WTC11 (cell line): Measurements from ENCODE around the gene CCDC6. TPM values are rescaled to one million over a fixed set of nuclear protein-coding genes. Genes with fewer than 3 reads are reported as not detected.
A peak's percentile ranks its signal among the peaks of the same experiment; 100 is the strongest.

ENCODE experiments used
- ATAC-seq: fragments of 200-7000 bp; cut with Tn5 transposase; 2 replicates; pipeline ENCODE4 v1.10.0; 2021; ENCODE audit warnings: mild to moderate bottlenecking, moderate library complexity
- CTCF ChIA-PET: fragments of 300-600 bp; sonication (Branson Sonifier 250); formaldehyde crosslinking; loops from one replicate; lab custom pipeline; 2021; ENCODE audit warnings: antibody characterized with exemption; lab: Charles Lee
- POLR2A ChIA-PET: fragments of 350-600 bp; sonication (Branson Sonifier 250); formaldehyde crosslinking; loops from one replicate; lab custom pipeline; 2021; ENCODE audit warnings: antibody characterized with exemption; lab: Charles Lee
- DNase-seq: peaks from one replicate; pipeline ENCODE4 v3.0.0; 2021; ENCODE audit warnings: low spot score
- H3K27ac Mint-ChIP-seq: 2 replicates; pipeline ENCODE4 v1.8.0; 2021; ENCODE audit warnings: mixed read lengths
- H3K27me3 Mint-ChIP-seq: 2 replicates; pipeline ENCODE4 v1.8.0; 2021; ENCODE audit warnings: low read depth, mild to moderate bottlenecking, moderate library complexity, mixed read lengths
- H3K36me3 Mint-ChIP-seq: 2 replicates; pipeline ENCODE4 v1.8.0; 2021; ENCODE audit warnings: mixed read lengths
- H3K4me1 Mint-ChIP-seq: 2 replicates; pipeline ENCODE4 v1.8.0; 2022; ENCODE audit warnings: mixed read lengths
- H3K4me3 Mint-ChIP-seq: 2 replicates; pipeline ENCODE4 v1.8.0; 2021; ENCODE audit warnings: mild to moderate bottlenecking, moderate library complexity, mixed read lengths
- H3K9me3 Mint-ChIP-seq: 2 replicates; pipeline ENCODE4 v1.8.0; 2021; ENCODE audit warnings: mixed read lengths
- CDX4 ChIP-seq: fragments of 250-450 bp; sonication (Bioruptor Pico); IDR thresholded peaks from 2 replicates; pipeline ENCODE4 v1.9.0; 2021; ENCODE audit warnings: moderate library complexity, mild to moderate bottlenecking, inconsistent platforms, borderline replicate concordance
- ELF4 ChIP-seq: sonication (generic); formaldehyde crosslinking; IDR thresholded peaks from 2 replicates; pipeline ENCODE4 v1.8.1; 2022; ENCODE audit warnings: low read depth, mild to moderate bottlenecking, moderate library complexity, missing genetic modification reagents
- EMX1 ChIP-seq: fragments of 250-450 bp; sonication (Bioruptor Pico); IDR thresholded peaks from 2 replicates; pipeline ENCODE4 v1.8.0; 2021; ENCODE audit warnings: mild to moderate bottlenecking
- ETV6 ChIP-seq: sonication (generic); formaldehyde crosslinking; IDR thresholded peaks from 2 replicates; pipeline ENCODE4 v1.8.1; 2022; ENCODE audit warnings: mild to moderate bottlenecking, missing genetic modification reagents
- GTF2I ChIP-seq: fragments of 250-450 bp; sonication (Bioruptor Pico); conservative IDR thresholded peaks from 2 replicates; pipeline ENCODE4 v1.4.0; 2021; ENCODE audit warnings: mild to moderate bottlenecking
- HMGA2 ChIP-seq: fragments of 250-450 bp; sonication (Bioruptor Pico); IDR thresholded peaks from 2 replicates; pipeline ENCODE4 v1.4.0; 2021; ENCODE audit warnings: mild to moderate bottlenecking, moderate library complexity
- MXD4 ChIP-seq: fragments of 250-450 bp; sonication (Bioruptor Pico); IDR thresholded peaks from 2 replicates; pipeline ENCODE4 v1.8.0; 2021; ENCODE audit warnings: mild to moderate bottlenecking, moderate library complexity, borderline replicate concordance
- NFYB ChIP-seq: sonication (generic); formaldehyde crosslinking; conservative IDR thresholded peaks from 2 replicates; pipeline ENCODE4 v1.8.0; 2022; ENCODE audit warnings: low read depth, missing genetic modification reagents
- NR3C1 ChIP-seq: sonication (generic); formaldehyde crosslinking; conservative IDR thresholded peaks from 2 replicates; pipeline ENCODE4 v1.8.1; 2023; ENCODE audit warnings: low read depth, mild to moderate bottlenecking, missing genetic modification reagents
- PRRX2 ChIP-seq: fragments of 250-450 bp; sonication (Bioruptor Pico); IDR thresholded peaks from 2 replicates; pipeline ENCODE4 v1.8.0; 2021; ENCODE audit warnings: mild to moderate bottlenecking
- RELA ChIP-seq: sonication (generic); formaldehyde crosslinking; IDR thresholded peaks from 2 replicates; pipeline ENCODE4 v1.8.1; 2022; ENCODE audit warnings: missing genetic modification reagents, mild to moderate bottlenecking, borderline replicate concordance
- RORB ChIP-seq: fragments of 250-450 bp; sonication (Bioruptor Pico); IDR thresholded peaks from 2 replicates; pipeline ENCODE4 v1.9.0; 2021; ENCODE audit warnings: mild to moderate bottlenecking
- SMAD4 ChIP-seq: sonication (generic); formaldehyde crosslinking; IDR thresholded peaks from 2 replicates; pipeline ENCODE4 v1.8.0; 2022; ENCODE audit warnings: mild to moderate bottlenecking, missing genetic modification reagents
- SP1 ChIP-seq: sonication (generic); formaldehyde crosslinking; conservative IDR thresholded peaks from 2 replicates; pipeline ENCODE4 v1.8.1; 2022; ENCODE audit warnings: missing genetic modification reagents
- TP53 ChIP-seq: sonication (generic); formaldehyde crosslinking; IDR thresholded peaks from 2 replicates; pipeline ENCODE4 v1.8.1; 2023; ENCODE audit warnings: mild to moderate bottlenecking, missing genetic modification reagents
- ZBTB43 ChIP-seq: sonication (generic); formaldehyde crosslinking; IDR thresholded peaks from 2 replicates; pipeline ENCODE4 v1.8.1; 2023; ENCODE audit warnings: mild to moderate bottlenecking, missing genetic modification reagents
- ZNF232 ChIP-seq: sonication (generic); formaldehyde crosslinking; IDR thresholded peaks from 2 replicates; pipeline ENCODE4 v1.8.0; 2022; ENCODE audit warnings: mild to moderate bottlenecking, missing genetic modification reagents
- ZNF396 ChIP-seq: fragments of 250-450 bp; sonication (Bioruptor Pico); IDR thresholded peaks from 2 replicates; pipeline ENCODE4 v1.8.0; 2021; ENCODE audit warnings: mild to moderate bottlenecking, moderate library complexity, borderline replicate concordance
- ZNF423 ChIP-seq: fragments of 250-450 bp; sonication (Bioruptor Pico); IDR thresholded peaks from 2 replicates; pipeline ENCODE4 v2.1.2; 2022; ENCODE audit warnings: mild to moderate bottlenecking, moderate library complexity
- ZNF512 ChIP-seq: sonication (generic); formaldehyde crosslinking; IDR thresholded peaks from 2 replicates; pipeline ENCODE4 v1.8.1; 2022; ENCODE audit warnings: missing genetic modification reagents, borderline replicate concordance
- total RNA-seq: library from RNA; stranded (reverse); gene quantifications from 3 replicates; pipeline ENCODE4 v1.2.3, GENCODE V29; 2021
- TF ChIP-seq, protein P1 (sequence below): sonication (generic); formaldehyde crosslinking; IDR thresholded peaks from 2 replicates; pipeline ENCODE4 v1.8.0; 2022; ENCODE audit warnings: mild to moderate bottlenecking, missing genetic modification reagents
- TF ChIP-seq, protein P2 (sequence below): sonication (generic); formaldehyde crosslinking; IDR thresholded peaks from 2 replicates; pipeline ENCODE4 v1.8.1; 2023; ENCODE audit warnings: mild to moderate bottlenecking, missing genetic modification reagents, borderline replicate concordance
- TF ChIP-seq, protein P3 (sequence below): sonication (generic); formaldehyde crosslinking; IDR thresholded peaks from 2 replicates; pipeline ENCODE4 v1.8.1; 2023; ENCODE audit warnings: mild to moderate bottlenecking, missing genetic modification reagents

The CCDC6 gene
- total RNA-seq, 1 experiment from 2014 or later = 55.2 TPM

GRCh38 chr10:59902016-59902415, 4.3 kb downstream of the CCDC6 start:
- Mint-ChIP-seq H3K27ac (no peak overlapping the region), H3K4me1 (peaks cover 75% of the 10 kb centered on the region), H3K4me3 (no peak overlapping the region), H3K9me3 (no peaks in the 10 kb centered on the region), H3K27me3 (no peaks in the 10 kb centered on the region), H3K36me3 (no peaks in the 10 kb centered on the region)
- CTCF ChIA-PET = interaction anchor here (0.7 kb wide), 1 partner anchor 71 kb away, joined by 3 read pairs; no protein-coding TSS in a partner anchor
- DNase-seq (no peak), ATAC-seq (no peak)
- POLR2A ChIA-PET = interaction anchor here (0.7 kb wide), 1 partner anchor 64 kb away, joined by 9 read pairs; no protein-coding TSS in a partner anchor
- TF ChIP-seq ETV6 (no peak), EMX1 (CRISPR knock-in tag) (no peak), PRRX2 (CRISPR knock-in tag) (no peak), ELF4 (CRISPR knock-in tag) (no peak), NR3C1 (CRISPR knock-in tag) (no peak), SP1 (no peak)
- TF ChIP-seq, protein P1, sequence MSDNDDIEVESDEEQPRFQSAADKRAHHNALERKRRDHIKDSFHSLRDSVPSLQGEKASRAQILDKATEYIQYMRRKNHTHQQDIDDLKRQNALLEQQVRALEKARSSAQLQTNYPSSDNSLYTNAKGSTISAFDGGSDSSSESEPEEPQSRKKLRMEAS = no peak

DNA sequence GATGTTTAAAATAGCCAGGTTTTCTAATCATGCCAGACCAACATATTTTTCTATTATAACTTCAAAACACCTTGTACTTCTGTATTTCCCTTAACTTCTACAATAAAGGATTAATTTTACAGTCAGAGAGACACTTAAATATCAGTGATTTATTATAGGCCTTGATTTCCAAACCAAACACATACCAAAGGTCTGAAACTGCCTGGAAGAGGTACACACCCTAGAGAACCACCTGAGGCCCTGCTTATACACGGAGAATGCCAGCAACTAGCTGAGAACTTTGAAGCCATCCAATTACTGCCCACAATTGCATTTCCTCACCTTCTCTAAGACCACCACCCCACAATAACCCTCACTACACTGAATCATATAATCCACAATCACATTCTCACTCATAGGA, 4.9 kb downstream of the CCDC6 start:
- Mint-ChIP-seq H3K4me3 (no peak overlapping the region), H3K36me3 (no peaks in the 10 kb centered on the region), H3K9me3 (no peaks in the 10 kb centered on the region), H3K27ac (0 out of 2 replicates have a peak overlapping the region, but pooled peaks have one; percentile 7), H3K4me1 (peaks cover 74% of the 10 kb centered on the region), H3K27me3 (no peaks in the 10 kb centered on the region)
- DNase-seq (no peak), ATAC-seq (no peak)
- CTCF ChIA-PET = interaction anchor here (0.7 kb wide), 1 partner anchor 70 kb away, joined by 3 read pairs; no protein-coding TSS in a partner anchor
- no peak for TF ChIP-seq ZNF232
- no peak for TF ChIP-seq SMAD4 (CRISPR knock-in tag)
- TF ChIP-seq GTF2I (CRISPR knock-in tag) = no peak
- no peak for TF ChIP-seq HMGA2 (CRISPR knock-in tag)
- TF ChIP-seq, protein P2, sequence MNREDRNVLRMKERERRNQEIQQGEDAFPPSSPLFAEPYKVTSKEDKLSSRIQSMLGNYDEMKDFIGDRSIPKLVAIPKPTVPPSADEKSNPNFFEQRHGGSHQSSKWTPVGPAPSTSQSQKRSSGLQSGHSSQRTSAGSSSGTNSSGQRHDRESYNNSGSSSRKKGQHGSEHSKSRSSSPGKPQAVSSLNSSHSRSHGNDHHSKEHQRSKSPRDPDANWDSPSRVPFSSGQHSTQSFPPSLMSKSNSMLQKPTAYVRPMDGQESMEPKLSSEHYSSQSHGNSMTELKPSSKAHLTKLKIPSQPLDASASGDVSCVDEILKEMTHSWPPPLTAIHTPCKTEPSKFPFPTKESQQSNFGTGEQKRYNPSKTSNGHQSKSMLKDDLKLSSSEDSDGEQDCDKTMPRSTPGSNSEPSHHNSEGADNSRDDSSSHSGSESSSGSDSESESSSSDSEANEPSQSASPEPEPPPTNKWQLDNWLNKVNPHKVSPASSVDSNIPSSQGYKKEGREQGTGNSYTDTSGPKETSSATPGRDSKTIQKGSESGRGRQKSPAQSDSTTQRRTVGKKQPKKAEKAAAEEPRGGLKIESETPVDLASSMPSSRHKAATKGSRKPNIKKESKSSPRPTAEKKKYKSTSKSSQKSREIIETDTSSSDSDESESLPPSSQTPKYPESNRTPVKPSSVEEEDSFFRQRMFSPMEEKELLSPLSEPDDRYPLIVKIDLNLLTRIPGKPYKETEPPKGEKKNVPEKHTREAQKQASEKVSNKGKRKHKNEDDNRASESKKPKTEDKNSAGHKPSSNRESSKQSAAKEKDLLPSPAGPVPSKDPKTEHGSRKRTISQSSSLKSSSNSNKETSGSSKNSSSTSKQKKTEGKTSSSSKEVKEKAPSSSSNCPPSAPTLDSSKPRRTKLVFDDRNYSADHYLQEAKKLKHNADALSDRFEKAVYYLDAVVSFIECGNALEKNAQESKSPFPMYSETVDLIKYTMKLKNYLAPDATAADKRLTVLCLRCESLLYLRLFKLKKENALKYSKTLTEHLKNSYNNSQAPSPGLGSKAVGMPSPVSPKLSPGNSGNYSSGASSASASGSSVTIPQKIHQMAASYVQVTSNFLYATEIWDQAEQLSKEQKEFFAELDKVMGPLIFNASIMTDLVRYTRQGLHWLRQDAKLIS = no peak
- no peak for TF ChIP-seq ZNF512
- POLR2A ChIA-PET = interaction anchor here (0.6 to 0.7 kb wide), 2 partner anchors 57 to 63 kb away, joined by 6 to 9 read pairs; no protein-coding TSS in a partner anchor

DNA sequence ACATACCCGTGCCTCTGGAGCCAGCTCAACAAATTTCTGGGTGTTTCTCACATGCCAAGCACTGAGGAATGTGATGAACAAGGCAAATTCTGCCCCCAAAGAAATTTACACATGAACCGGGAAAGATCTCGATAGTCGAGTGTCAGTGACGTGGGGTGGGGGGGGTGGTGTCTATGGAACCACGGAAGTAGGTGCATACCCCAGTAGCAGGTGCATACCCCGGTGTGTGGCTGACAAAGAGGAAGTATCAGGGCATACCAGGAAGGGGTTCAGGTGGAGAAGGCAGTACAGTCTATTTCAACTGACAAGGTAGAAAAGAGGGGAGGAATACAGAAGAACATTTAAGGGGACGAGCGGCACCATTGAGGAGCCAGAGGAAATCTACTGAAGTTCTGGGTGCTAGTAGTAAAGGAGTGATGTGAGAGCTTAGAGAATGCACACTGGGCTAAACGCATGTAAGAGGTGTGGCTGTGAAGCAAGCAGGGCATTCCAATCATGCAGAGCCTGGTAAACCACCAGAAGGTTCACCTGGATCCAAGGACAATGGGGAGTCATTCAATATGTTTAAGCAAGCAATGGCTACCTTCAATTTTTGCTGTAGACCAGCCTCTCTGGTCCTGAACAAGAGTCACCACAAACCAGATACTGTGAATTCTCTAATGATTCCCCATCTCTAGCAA, 6.2 kb downstream of the CCDC6 start:
- H3K4me1 Mint-ChIP-seq = peaks cover 83% of the 10 kb centered on the region
- peak; percentile 18; the same call in 1 of the 2 replicates for ATAC-seq
- TF ChIP-seq ZBTB43 (no peak), MXD4 (CRISPR knock-in tag) (no peak), NFYB (CRISPR knock-in tag) (no peak), ZNF396 (CRISPR knock-in tag) (no peak), PRRX2 (CRISPR knock-in tag) (no peak), RELA (CRISPR knock-in tag) (no peak), ELF4 (CRISPR knock-in tag) (no peak), ZNF423 (CRISPR knock-in tag) (no peak), RORB (no peak), CDX4 (CRISPR knock-in tag) (no peak), TP53 (CRISPR knock-in tag) (no peak)
- TF ChIP-seq, protein P3, sequence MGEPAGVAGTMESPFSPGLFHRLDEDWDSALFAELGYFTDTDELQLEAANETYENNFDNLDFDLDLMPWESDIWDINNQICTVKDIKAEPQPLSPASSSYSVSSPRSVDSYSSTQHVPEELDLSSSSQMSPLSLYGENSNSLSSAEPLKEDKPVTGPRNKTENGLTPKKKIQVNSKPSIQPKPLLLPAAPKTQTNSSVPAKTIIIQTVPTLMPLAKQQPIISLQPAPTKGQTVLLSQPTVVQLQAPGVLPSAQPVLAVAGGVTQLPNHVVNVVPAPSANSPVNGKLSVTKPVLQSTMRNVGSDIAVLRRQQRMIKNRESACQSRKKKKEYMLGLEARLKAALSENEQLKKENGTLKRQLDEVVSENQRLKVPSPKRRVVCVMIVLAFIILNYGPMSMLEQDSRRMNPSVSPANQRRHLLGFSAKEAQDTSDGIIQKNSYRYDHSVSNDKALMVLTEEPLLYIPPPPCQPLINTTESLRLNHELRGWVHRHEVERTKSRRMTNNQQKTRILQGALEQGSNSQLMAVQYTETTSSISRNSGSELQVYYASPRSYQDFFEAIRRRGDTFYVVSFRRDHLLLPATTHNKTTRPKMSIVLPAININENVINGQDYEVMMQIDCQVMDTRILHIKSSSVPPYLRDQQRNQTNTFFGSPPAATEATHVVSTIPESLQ (CRISPR knock-in tag) = no peak

More for the DNA sequence above, 6.2 kb downstream of the CCDC6 start:
- no peaks in the 10 kb centered on the region for H3K36me3 Mint-ChIP-seq
- H3K9me3 Mint-ChIP-seq = no peaks in the 10 kb centered on the region
- DNase-seq = no peak
- POLR2A ChIA-PET = interaction anchor here (0.6 kb wide), 1 partner anchor 8 kb away, joined by 3 read pairs; no protein-coding TSS in a partner anchor
- H3K27me3 Mint-ChIP-seq = no peaks in the 10 kb centered on the region
- peak overlapping the region; percentile 46 for H3K27ac Mint-ChIP-seq
- CTCF ChIA-PET = interaction anchor here (0.7 kb wide), 1 partner anchor 52 kb away, joined by 5 read pairs; no protein-coding TSS in a partner anchor
- no peak overlapping the region for H3K4me3 Mint-ChIP-seq
